Heart left ventricle (tissue), 16 donors: ENCODE measurements around the gene NUDT16L1. TPM values are rescaled to one million over a fixed set of nuclear protein-coding genes. Genes with fewer than 3 reads are reported as not detected.

Experiments used
- ATAC-seq, 4 donors: fragments of 200-7000 bp; cut with Tn5 transposase; one replicate each; pipeline ENCODE4 v1.9.1; 2020 to 2022; ENCODE audit warnings: moderate library complexity in 4 of 4, mild to moderate bottlenecking in 3 of 4, moderate number of reproducible peaks in 1 of 4
- DNase-seq, 5 donors: peaks; one replicate each; pipeline ENCODE4 v3.0.0-alpha.2; 2020
- H3K27ac ChIP-seq, 12 donors: fragments of 200-600 bp; sonication (generic) in 4 of 12; one replicate each; pipeline versions ENCODE4 v1.5.0 to v1.8.0; 2016 to 2022; ENCODE audit warnings: mild to moderate bottlenecking in 2 of 12
- H3K27me3 ChIP-seq, 9 donors: fragments of 200-600 bp; sonication (generic) in 2 of 9; one replicate each; pipeline versions ENCODE4 v1.5.1 to v1.8.0; 2016 to 2022; ENCODE audit warnings: mild to moderate bottlenecking in 3 of 9
- H3K36me3 ChIP-seq, 9 donors: fragments of 200-600 bp; sonication (generic) in 2 of 9; one replicate each; pipeline versions ENCODE4 v1.5.0 to v1.8.0; 2018 to 2022; ENCODE audit warnings: mild to moderate bottlenecking in 2 of 9
- H3K4me1 ChIP-seq, 12 donors: fragments of 200-600 bp; sonication (generic) in 4 of 12; one replicate each; pipeline versions ENCODE4 v1.5.0 to v1.8.0; 2016 to 2022; ENCODE audit warnings: mild to moderate bottlenecking in 3 of 12
- H3K4me3 ChIP-seq, 12 donors: fragments of 200-600 bp; sonication (generic) in 4 of 12; one replicate each; pipeline versions ENCODE4 v1.5.0 to v1.8.0; 2017 to 2022; ENCODE audit warnings: mild to moderate bottlenecking in 9 of 12, moderate library complexity in 4 of 12
- H3K9me3 ChIP-seq, 12 donors: fragments of 200-600 bp; sonication (generic) in 4 of 12; one replicate each; pipeline versions ENCODE4 v1.5.0 to v1.8.0; 2016 to 2022; ENCODE audit warnings: mild to moderate bottlenecking in 1 of 12
- CTCF ChIP-seq, 12 donors: fragments of 200-600 bp; sonication (generic) in 4 of 12; IDR thresholded peaks; one replicate each; pipeline versions ENCODE4 v1.5.0 to v1.8.0; 2018 to 2022; ENCODE audit warnings: antibody characterized with exemption in 12 of 12, mild to moderate bottlenecking in 5 of 12
- POLR2A ChIP-seq, 2 donors: fragments of 450-650 bp; IDR thresholded peaks; one replicate each; pipeline ENCODE4 v1.6.1; 2017; ENCODE audit warnings: antibody characterized with exemption in 2 of 2, mild to moderate bottlenecking in 2 of 2, moderate library complexity in 2 of 2
- whole genome bisulfite sequencing, 4 donors: extraction: QIAGEN DNeasy Blood & Tissue Kit in 2 of 4; methylation state at CpG; one replicate each; pipeline versions ENCODE4 v1.1.5 to v1.1.7; 2013 to 2018; 5-methylcytosine and 5-hydroxymethylcytosine counted together
- intact Hi-C, 10 donors: fragments of 100-400 bp; cut with DNase I; formaldehyde crosslinking; loops; one replicate each; pipeline versions ENCODE4 v1.11.1 to v1.14.2; 2022
- polyA plus RNA-seq, 2 donors: library from polyadenylated mRNA; stranded (reverse); fragments of 200-250 nt; gene quantifications; one replicate each; pipeline ENCODE4 v1.2.3, GENCODE V29; 2013
- total RNA-seq, 9 donors: library from RNA; depleted of rRNA in 2 of 9; stranded (reverse); fragments of >200 nt in 2 of 9; fragmentation: NEBNext Ultra II Directional in 3 of 9; extraction: Animal tissue kit (Norgen Biotek cat#: 25700) in 3 of 9; gene quantifications; one replicate each; pipeline versions ENCODE4 v1.1.0 to v1.2.4, GENCODE V29; 2016 to 2023
- donor health status: ischemic (EF 13 %, LVEDD 7.1; RV severe dilation, severe dysfunction).
- donor health status: healthy with polysubstance abuse.
- donor health status: DM: no; HTN: yes; CAD: no.
- donor health status: DM: no; HTN: no; CAD: no.
- donor health status: ischemic (EF 25% LVEDD 6.9; RV normal size, moderate dysfunction).
- donor health status: ischemic (EF 25% LVEDD 5.7; RV mildly dilated, moderate dysfunction).
- donor health status: healthy.
- donor health status: DM: yes; HTN: yes; CAD: no.
- donor health status: ischemic (EF 35%, LVEDD 5.7; RV mildly dilated, moderate dysfunction).
- donor health status: nonischemic (EF 11% LVEDD 7.7; RV severe dilation, severe dysfunction).
- donor health status: DM: yes; HTN: yes; CAD: no.
- donor health status: PGD.
- donor health status: ischemic (EF 29% LVEDD 5.4; RV normal size, mild dysfunction).
- donor health status: nonischemic (EF 23%, LVEDD 6.1; RV moderate dilation, normal function).

The NUDT16L1 gene
- total and polyA plus RNA-seq, 11 donors: 33.1 to 65.2 (median 47.5) TPM

GRCh38 chr16:4733211-4733742 lies 39.9 kb downstream of the NUDT16L1 start:
- Histone ChIP-seq H3K27ac (peak overlapping the region in 8 of 12 donors; percentile 63 to 90 (median 84)), H3K27me3 (no peaks in the 10 kb centered on the region), H3K36me3 (peaks cover 0 to 28% (median 17%) of the 10 kb centered on the region in 9 donors), H3K4me3 (peak overlapping the region; percentile 61 to 99 (median 91)), H3K4me1 (peaks cover 0 to 17% (median 15%) of the 10 kb centered on the region in 12 donors), H3K9me3 (no peaks in the 10 kb centered on the region)
- ATAC-seq (no peak), DNase-seq (no peak)
- intact Hi-C loops: loop anchor here in 5 of 10 donors (5.0 to 10.0 kb wide), 4 partner anchors 36 to 224 kb away; partner anchors contain the start of gene SEC14L5 (in 3 of the 5)
- 31 to 47% (median 41%) methylated on average over 17 of the region's 17 CpGs for WGBS, 4 donors
- no peak for TF ChIP-seq CTCF (IDR thresholded peaks at IDR 0.05)

GRCh38 chr16:4733747-4734062 lies 40.3 kb downstream of the NUDT16L1 start:
- no peak for ATAC-seq
- Histone ChIP-seq H3K9me3 (no peaks in the 10 kb centered on the region), H3K4me1 (peaks cover 0 to 17% (median 15%) of the 10 kb centered on the region in 12 donors), H3K4me3 (peak overlapping the region; percentile 61 to 99 (median 91)), H3K27me3 (no peaks in the 10 kb centered on the region), H3K27ac (peak overlapping the region; percentile 47 to 90 (median 78)), H3K36me3 (peaks cover 0 to 25% (median 15%) of the 10 kb centered on the region in 9 donors)
- 0 to 5% (median 1%) methylated on average over 17 to 19 of the region's 19 CpGs for whole genome bisulfite sequencing, 4 donors
- DNase-seq: peak in 2 of 5 donors; percentile 31 to 54
- intact Hi-C loops: loop anchor here in 6 of 10 donors (1.0 to 10.0 kb wide), 10 partner anchors 33 to 224 kb away; partner anchors contain the start of genes SEC14L5 (in 3 of the 6), ZNF500 (in 2 of the 6), GLYR1 (in 1 of the 6) and NUDT16L1 (in 1 of the 6)
- TF ChIP-seq POLR2A (IDR thresholded peaks at IDR 0.05): no peak
- no peak for TF ChIP-seq CTCF (IDR thresholded peaks at IDR 0.05)

- intact Hi-C loops: loop anchor here in 6 of 10 donors (1.0 to 10.0 kb wide), 10 partner anchors 33 to 223 kb away; partner anchors contain the start of genes SEC14L5 (in 3 of the 6), ZNF500 (in 2 of the 6), GLYR1 (in 1 of the 6) and NUDT16L1 (in 1 of the 6)
- WGBS, 4 donors: 0% methylated on average over 52 to 70 of the region's 70 CpGs
- H3K4me3 ChIP-seq: peak within 1 kb of the TSS; percentile 61 to 99 (median 91)
- peaks cover 0 to 17% (median 15%) of the 10 kb centered on the region in 12 donors for H3K4me1 ChIP-seq
- TF ChIP-seq POLR2A (IDR thresholded peaks at IDR 0.05) (peak in 1 of 2 donors; percentile 56), CTCF (IDR thresholded peaks at IDR 0.05) (no peak)
- H3K27me3 ChIP-seq: no peaks in the 10 kb centered on the region
- H3K27ac ChIP-seq: peak within 1 kb of the TSS; percentile 47 to 90 (median 78)
- peaks cover 0 to 20% (median 10%) of the 10 kb centered on the region in 9 donors for H3K36me3 ChIP-seq
- peak; percentile 95 to 99 (median 97) for DNase-seq
- peak; percentile 98 to 99 (median 98) for ATAC-seq
- H3K9me3 ChIP-seq: no peaks in the 10 kb centered on the region
Measured at GRCh38 chr16:4734063-4734729, 40.8 kb downstream of the NUDT16L1 start, which contains the start of the genes ANKS3 and DNAAF8. Gene ANKS3, minus strand, starts transcription at chr16:4734271. Its CDS starts 4,122 bp downstream, at chr16:4730149. Gene DNAAF8, plus strand, starts transcription at chr16:4734537. Its CDS starts 1,978 bp downstream, at chr16:4736515.
